AG08396 (cell line): ENCODE data around the gene SAMD4B.

Experiments
- DNase-seq: peaks from one replicate; pipeline ENCODE4 v3.0.0; 2012; ENCODE audit warnings: low spot score, mixed read lengths

Gene SAMD4B

GRCh38 chr19:39409208-39410016, 67.2 kb downstream of the SAMD4B start:
- peak; percentile 76 for DNase-seq

- no peak for DNase-seq
Measured at GRCh38 chr19:39410017-39410830, 68.0 kb downstream of the SAMD4B start.

- no peak for DNase-seq
Measured at GRCh38 chr19:39410831-39411080, 68.5 kb downstream of the SAMD4B start.

GRCh38 chr19:39411081-39411831, 69.0 kb downstream of the SAMD4B start:
- no peak for DNase-seq

- DNase-seq = peak; percentile 79
Measured at GRCh38 chr19:39411832-39412099, 69.5 kb downstream of the SAMD4B start.

GRCh38 chr19:39412100-39412866, 70.1 kb downstream of the SAMD4B start, which contains the start of gene PLEKHG2:
TSS of gene PLEKHG2 (plus strand) at chr19:39412669. CDS start at chr19:39414087, 1,418 bp downstream.
- peak; percentile 97 for DNase-seq

- DNase-seq = no peak
Measured at GRCh38 chr19:39412867-39413271, 70.6 kb downstream of the SAMD4B start.

- DNase-seq = peak; percentile 70
Measured at GRCh38 chr19:39413272-39413910, 71.2 kb downstream of the SAMD4B start.

GRCh38 chr19:39413911-39414608, 71.8 kb downstream of the SAMD4B start:
- peak; percentile 55 for DNase-seq

GRCh38 chr19:39415111-39416046, 73.2 kb downstream of the SAMD4B start:
- DNase-seq = no peak

- no peak for DNase-seq
Measured at GRCh38 chr19:39416152-39417120, 74.2 kb downstream of the SAMD4B start.

GRCh38 chr19:39417463-39418181, 75.4 kb downstream of the SAMD4B start:
- no peak for DNase-seq

- no peak for DNase-seq
Measured at GRCh38 chr19:39419003-39419402, 76.8 kb downstream of the SAMD4B start.

- DNase-seq = no peak
Measured at GRCh38 chr19:39420769-39421168, 78.5 kb downstream of the SAMD4B start.

GRCh38 chr19:39422020-39422419, 79.8 kb downstream of the SAMD4B start:
- DNase-seq = no peak

GRCh38 chr19:39423258-39424086, 81.3 kb downstream of the SAMD4B start:
- no peak for DNase-seq

GRCh38 chr19:39424934-39425333, 82.7 kb downstream of the SAMD4B start:
- no peak for DNase-seq
